Measurements from ENCODE around the gene ZBTB24. TPM values are rescaled to one million over a fixed set of nuclear protein-coding genes. Genes with fewer than 3 reads are reported as not detected.
"Not testable (repeated sequence)": the region's sequence is repeated elsewhere in the genome, so short reads cannot be mapped to it uniquely, and the experiment has no call there.

ZBTB24 gene
- total RNA-seq, 1 experiment from 2014 or later: 4.8 TPM

DNA sequence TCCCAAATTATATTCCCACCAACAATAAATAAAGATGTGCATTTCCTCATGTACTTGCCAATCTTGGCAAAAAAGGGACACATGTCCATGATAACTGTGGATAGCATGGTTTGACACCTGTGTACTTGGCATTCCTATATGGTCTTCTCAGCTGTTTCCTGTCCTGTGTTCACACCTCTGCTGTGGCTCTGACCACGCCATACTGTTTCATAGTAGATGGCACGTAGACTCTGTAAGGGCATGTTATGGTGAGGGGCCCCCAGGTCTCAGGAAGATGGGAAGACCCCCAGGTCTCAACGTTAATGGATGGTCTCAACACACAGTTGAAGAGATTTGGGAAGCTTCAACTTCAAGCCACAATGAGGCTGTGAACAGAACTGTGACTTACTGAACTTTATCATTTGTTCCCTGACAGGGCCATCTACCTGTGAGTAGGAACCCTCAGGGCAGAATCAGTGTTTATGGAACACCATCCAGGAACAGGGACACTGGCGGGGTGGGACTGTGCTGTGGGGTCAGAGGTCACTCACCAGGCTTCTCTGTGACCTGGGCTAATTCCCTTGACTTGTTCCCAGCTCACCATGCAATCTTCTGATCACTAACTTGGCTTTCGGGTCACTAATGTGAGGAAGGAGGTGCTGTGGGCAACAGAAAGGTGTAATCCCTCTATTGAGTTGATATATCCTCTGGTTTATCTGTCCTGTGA, 11.8 kb downstream of the ZBTB24 start:
- DNase-seq (ENCODE audit: low spot score): no peak

- no peak for DNase-seq (ENCODE audit: low spot score)
These were observed 13.3 kb downstream of the ZBTB24 start for GRCh38 chr6:109469591-109470189.

DNA sequence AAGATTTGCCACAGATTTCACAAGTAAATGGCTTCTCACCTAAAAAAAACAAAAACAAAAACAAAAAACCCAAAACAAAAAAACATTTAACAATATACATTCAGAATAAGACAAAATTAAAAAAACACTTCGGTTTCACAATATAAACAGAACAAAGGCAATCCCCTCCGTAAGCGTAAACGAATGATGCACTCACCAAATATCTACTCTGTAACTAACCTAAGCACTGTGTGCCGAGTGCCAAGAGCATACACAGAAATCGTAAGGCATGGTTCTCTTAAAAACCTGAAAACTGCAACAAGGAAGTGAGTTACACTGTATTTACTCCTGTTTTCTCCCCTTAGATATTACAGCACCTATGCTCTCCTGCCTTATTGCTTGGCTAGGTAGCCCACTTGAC, 15.3 kb downstream of the ZBTB24 start:
- no peak for DNase-seq (ENCODE audit: low spot score)

DNA sequence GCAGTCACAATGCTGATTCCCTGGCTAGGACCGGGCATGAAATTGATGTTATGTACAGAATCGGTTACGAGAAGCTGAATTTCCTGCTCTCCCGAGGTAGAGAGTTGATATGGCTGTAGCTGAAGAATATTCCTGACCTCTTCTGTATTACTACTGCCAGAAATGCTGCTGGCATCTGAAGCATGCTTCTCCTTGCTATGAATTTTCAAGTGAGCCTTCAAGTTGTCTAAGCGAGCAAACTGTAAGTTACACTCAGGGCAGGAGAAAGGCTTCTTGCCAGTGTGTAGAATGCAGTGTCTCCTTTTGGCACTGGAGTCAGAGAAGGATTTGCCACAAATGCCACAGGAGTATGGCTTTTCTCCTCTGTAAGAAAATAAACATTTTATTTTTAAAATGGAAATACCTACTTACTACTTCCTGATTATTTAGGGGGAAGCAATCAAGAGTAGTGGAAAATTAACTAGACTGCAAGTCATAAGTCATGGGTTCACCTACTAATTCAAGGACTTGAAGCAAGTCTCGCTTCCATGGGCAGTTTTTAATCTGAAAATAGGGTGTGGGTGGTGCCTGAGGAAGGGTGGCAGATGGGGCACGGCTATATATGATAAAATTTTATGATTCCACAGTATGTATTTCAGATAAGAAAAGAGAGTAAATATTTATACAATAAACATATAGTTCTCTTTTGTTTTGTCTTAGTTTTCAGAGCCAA, 16.7 kb downstream of the ZBTB24 start:
- no peak for DNase-seq (ENCODE audit: low spot score)

DNA sequence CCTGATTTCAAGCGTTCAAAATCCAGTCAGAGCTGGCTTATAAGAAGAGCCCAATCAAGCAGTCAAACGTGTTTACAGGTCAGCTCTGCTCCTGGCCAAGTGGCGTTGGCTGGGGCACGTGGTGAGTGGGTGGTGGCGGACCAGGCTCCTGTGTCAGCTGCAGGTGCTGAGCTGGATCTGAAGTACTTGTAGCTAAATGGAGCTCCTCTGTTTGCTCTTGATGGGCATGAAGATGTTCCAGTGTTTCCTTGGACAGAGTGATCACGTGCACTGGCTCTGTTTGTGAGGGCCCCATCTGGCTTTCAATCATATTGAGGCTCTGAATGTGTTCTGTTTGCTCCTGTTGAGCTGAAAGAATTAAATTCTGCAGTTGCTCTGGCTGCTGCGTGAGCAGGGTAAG, 17.2 kb downstream of the ZBTB24 start:
- no peak for DNase-seq (ENCODE audit: low spot score)

DNA sequence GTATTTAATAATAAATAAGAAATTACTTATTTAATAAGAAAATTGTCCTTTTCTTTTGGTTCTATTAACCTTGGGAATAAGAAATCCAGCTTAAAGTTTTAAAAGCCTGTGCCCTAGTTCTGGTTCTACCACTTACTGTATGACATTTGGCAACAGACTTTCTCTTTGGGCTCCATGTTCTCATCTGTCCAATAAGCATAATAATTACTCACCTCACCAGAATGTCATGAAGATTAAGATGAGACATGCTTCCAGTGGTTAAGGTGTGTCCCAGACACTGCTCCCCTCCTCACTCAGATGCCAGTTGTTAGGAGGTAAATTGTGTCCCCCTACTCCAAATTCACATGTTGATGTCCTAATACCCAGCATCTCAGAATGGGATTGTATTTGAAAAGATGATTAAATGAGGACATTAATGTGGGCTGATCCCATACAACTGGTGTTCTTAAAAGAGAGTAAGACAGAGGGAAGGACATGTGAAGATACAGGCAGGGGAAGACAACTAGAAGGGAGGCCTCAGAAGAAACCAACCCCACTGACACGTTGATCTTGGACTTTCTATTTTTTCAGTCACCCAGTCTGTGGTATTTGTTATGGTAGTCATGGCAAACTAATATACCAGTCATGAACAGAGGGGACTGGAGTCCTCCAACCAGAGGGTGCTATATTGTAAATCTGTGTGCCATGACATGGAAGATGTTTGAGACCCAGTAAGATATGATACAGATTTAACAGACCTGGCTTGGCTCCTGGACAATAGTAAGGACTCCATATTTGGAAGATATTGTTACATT, 21.1 kb downstream of the ZBTB24 start:
- no peak for DNase-seq (ENCODE audit: low spot score)

GRCh38 chr6:109461205-109461604, 21.8 kb downstream of the ZBTB24 start:
- not testable (repeated sequence) for DNase-seq (ENCODE audit: low spot score)

- DNase-seq (ENCODE audit: low spot score): no peak
These were observed 22.7 kb downstream of the ZBTB24 start for GRCh38 chr6:109460161-109460829.

GRCh38 chr6:109458774-109459531, 24.1 kb downstream of the ZBTB24 start:
- no peak for DNase-seq (ENCODE audit: low spot score)

GRCh38 chr6:109457562-109457996, 25.4 kb downstream of the ZBTB24 start:
- no peak for DNase-seq (ENCODE audit: low spot score)

- peak; percentile 31 for DNase-seq (ENCODE audit: low spot score)
These were observed 26.1 kb downstream of the ZBTB24 start for GRCh38 chr6:109456710-109457561.

- no peak for DNase-seq (ENCODE audit: low spot score)
These were observed 26.9 kb downstream of the ZBTB24 start for GRCh38 chr6:109456111-109456583.

- DNase-seq (ENCODE audit: low spot score): peak; percentile 80
These were observed 27.4 kb downstream of the ZBTB24 start, which contains the start of gene MICAL1 for GRCh38 chr6:109455437-109456110. TSS of gene MICAL1 (minus strand) at chr6:109455772. CDS start at chr6:109454196, 1,576 bp downstream.

GRCh38 chr6:109454496-109455436, 28.3 kb downstream of the ZBTB24 start:
- DNase-seq (ENCODE audit: low spot score): peak; percentile 14

- no peak for DNase-seq (ENCODE audit: low spot score)
These were observed 29.2 kb downstream of the ZBTB24 start for GRCh38 chr6:109453594-109454495.

DNA sequence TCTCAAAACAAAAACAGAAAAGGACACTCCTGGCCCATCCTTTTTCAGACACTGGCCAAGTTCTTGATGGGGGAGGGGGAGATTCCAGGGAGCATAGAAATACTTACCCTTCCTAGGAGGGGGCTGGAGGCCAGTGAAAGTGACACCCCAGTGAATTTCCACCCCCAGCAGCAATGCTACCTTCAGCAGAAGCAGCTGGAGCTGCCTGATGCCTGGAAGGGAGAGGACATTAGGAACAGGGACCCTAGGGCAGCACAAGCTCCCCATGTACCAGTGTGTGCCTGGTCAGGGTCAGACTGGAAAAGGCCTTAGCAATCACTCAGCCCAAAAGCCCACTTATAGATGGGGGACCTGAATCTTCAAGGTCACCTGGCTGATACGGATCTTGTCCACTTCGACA, 29.9 kb downstream of the ZBTB24 start:
- no peak for DNase-seq (ENCODE audit: low spot score)

DNA sequence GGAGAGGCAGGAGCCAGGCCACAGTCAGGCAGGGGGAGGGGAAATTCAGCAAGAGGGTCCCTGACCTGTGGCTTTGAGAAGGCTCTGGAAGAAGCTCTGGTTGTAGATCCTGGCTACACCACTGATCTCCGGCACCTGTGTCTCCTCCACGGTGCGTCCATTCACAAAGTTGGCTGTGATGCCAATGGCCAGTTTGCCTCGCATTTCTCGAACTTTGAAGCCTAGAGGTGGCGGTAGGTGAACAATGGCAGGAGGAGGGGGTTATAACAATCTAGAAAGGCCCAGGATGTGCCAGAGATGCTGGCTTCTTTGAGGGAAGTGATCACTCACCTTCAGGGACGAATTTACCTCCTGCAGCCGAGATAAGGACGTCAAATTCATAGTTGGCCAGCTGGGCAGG, 30.8 kb downstream of the ZBTB24 start:
- DNase-seq (ENCODE audit: low spot score): no peak

All from HT-29 (cell line).